PC-3 (cell line): Measurements from ENCODE around the gene KCNIP4. TPM values are rescaled to one million over a fixed set of nuclear protein-coding genes. Genes with fewer than 3 reads are reported as not detected.

Source experiments
- ATAC-seq: fragments of 200-7000 bp; cut with Tn5 transposase; 2 replicates; pipeline ENCODE4 v1.9.1; 2020; ENCODE audit warnings: mild to moderate bottlenecking, moderate library complexity
- BruUV-seq: library from RNA; stranded (reverse); fragments of 400-500 nt; replicated peaks from 2 replicates; lab custom pipeline; 2021; lab: Mats Ljungman, UMichigan
- CTCF ChIA-PET: fragments of 300-600 bp; sonication (Branson Sonifier 250); formaldehyde crosslinking; loops from one replicate; lab custom pipeline; 2022; ENCODE audit warnings: antibody characterized with exemption; lab: Charles Lee
- POLR2A ChIA-PET: fragments of 300-600 bp; sonication (Branson Sonifier 250); formaldehyde crosslinking; loops from one replicate; lab custom pipeline; 2022; ENCODE audit warnings: antibody characterized with exemption; ENCODE audit not compliant: unreplicated experiment; lab: Charles Lee
- DNase-seq: peaks from one replicate; pipeline ENCODE4 v3.0.0-alpha.2; 2015
- H2AFZ ChIP-seq: fragments of 300-600 bp; sonication (generic); 2 replicates; pipeline ENCODE4 v1.6.0; 2016; ENCODE audit warnings: antibody characterized with exemption, low read length
- H3F3A ChIP-seq: fragments of 300-600 bp; sonication (generic); one replicate; pipeline ENCODE4 v1.6.0; 2017; ENCODE audit warnings: antibody characterized with exemption, low read length, control low read depth, mild to moderate bottlenecking; ENCODE audit not compliant: unreplicated experiment
- H3K27ac ChIP-seq: fragments of 300-600 bp; sonication (generic); 2 replicates; pipeline ENCODE4 v1.5.1; 2016; ENCODE audit warnings: mild to moderate bottlenecking, low read length
- H3K27me3 ChIP-seq: fragments of 300-600 bp; sonication (generic); 2 replicates; pipeline ENCODE4 v1.6.1; 2016; ENCODE audit warnings: low read length, mixed read lengths
- H3K36me3 ChIP-seq: fragments of 300-600 bp; sonication (generic); 2 replicates; pipeline ENCODE4 v1.6.1; 2016; ENCODE audit warnings: low read depth, mixed run types, low read length, mixed read lengths
- H3K4me1 ChIP-seq: fragments of 300-600 bp; sonication (generic); 2 replicates; pipeline ENCODE4 v1.5.1; 2016; ENCODE audit warnings: low read length; ENCODE audit not compliant: insufficient read depth
- H3K4me2 ChIP-seq: fragments of 300-600 bp; sonication (generic); 2 replicates; pipeline ENCODE4 v1.6.0; 2016; ENCODE audit warnings: low read length
- H3K4me3 ChIP-seq: fragments of 300-600 bp; sonication (generic); 2 replicates; pipeline ENCODE4 v1.5.1; 2016; ENCODE audit warnings: mild to moderate bottlenecking, low read length, mixed read lengths
- H3K79me2 ChIP-seq: fragments of 300-600 bp; sonication (generic); 2 replicates; pipeline ENCODE4 v1.6.1; 2017; ENCODE audit warnings: low read length, mixed read lengths
- H3K9ac ChIP-seq: fragments of 300-600 bp; sonication (generic); 2 replicates; pipeline ENCODE4 v1.6.0; 2016; ENCODE audit warnings: mild to moderate bottlenecking, low read length
- H3K9me2 ChIP-seq: fragments of 300-600 bp; sonication (generic); replicated peaks from 2 replicates; pipeline ENCODE4 v1.6.1; 2016; ENCODE audit warnings: mixed run types, low read length, mixed read lengths
- H3K9me3 ChIP-seq: fragments of 300-600 bp; sonication (generic); 2 replicates; pipeline ENCODE4 v1.6.1; 2016; ENCODE audit warnings: low read length, mixed read lengths
- H4K20me1 ChIP-seq: fragments of 300-600 bp; sonication (generic); 2 replicates; pipeline ENCODE4 v1.6.1; 2016; ENCODE audit warnings: low read length, mixed read lengths
- EZH2 ChIP-seq: fragments of 300-600 bp; sonication (generic); IDR thresholded peaks from one replicate; pipeline ENCODE4 v1.6.1; 2017; ENCODE audit warnings: antibody characterized with exemption, mild to moderate bottlenecking, low read length; ENCODE audit not compliant: unreplicated experiment
- EZH2phosphoT487 ChIP-seq: fragments of 300-600 bp; sonication (generic); IDR thresholded peaks from 2 replicates; pipeline ENCODE4 v1.6.1; 2018; ENCODE audit warnings: mild to moderate bottlenecking, antibody characterized with exemption, low read length, borderline replicate concordance
- intact Hi-C: fragments of 100-400 bp; cut with micrococcal nuclease; formaldehyde crosslinking; loops from 2 replicates; pipeline ENCODE4 v1.9.0; 2023
- total RNA-seq: library from RNA; depleted of rRNA; stranded (reverse); fragments of >200 nt; gene quantifications from 2 replicates; pipeline ENCODE4 v1.2.3, GENCODE V29; 2014
- TF ChIP-seq, protein P1 (sequence below): fragments of 300-600 bp; sonication (generic); conservative IDR thresholded peaks from 2 replicates; pipeline ENCODE4 v1.5.1; 2017; ENCODE audit warnings: antibody characterized with exemption, low read depth, mild to moderate bottlenecking, low read length

KCNIP4 gene
- total RNA-seq, 1 experiment from 2014 or later: not detected

DNA sequence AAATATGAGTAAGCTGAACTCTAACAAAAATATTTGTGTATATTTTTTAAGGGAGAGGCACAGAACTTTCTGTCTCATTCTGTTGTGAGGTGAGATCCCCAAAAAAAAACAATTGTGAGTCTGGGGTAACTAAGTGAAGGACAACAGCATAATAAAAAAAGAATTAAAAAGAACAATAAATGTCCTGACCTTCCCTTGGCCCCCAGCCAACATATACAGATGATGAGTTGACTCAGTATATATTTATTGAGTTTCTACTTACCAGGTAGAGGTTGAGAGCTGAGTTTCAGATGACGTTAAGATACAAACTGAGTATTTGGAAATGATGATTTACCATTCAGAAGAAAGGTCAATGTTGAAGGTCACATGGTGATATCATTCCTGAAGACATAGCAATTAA lies 239.5 kb downstream of the KCNIP4 start:
- Histone ChIP-seq H2AFZ (no peak overlapping the region), H3K27ac (no peak overlapping the region), H4K20me1 (no peaks in the 10 kb centered on the region), H3K9ac (no peak overlapping the region), H3K36me3 (no peaks in the 10 kb centered on the region), H3K27me3 (peaks cover 14% of the 10 kb centered on the region; the same call in 1 of the 2 replicates), H3F3A (no peaks in the 10 kb centered on the region), H3K4me2 (no peak overlapping the region), H3K9me2 (no peaks in the 10 kb centered on the region), H3K4me3 (no peak overlapping the region), H3K79me2 (no peaks in the 10 kb centered on the region), H3K9me3 (no peaks in the 10 kb centered on the region), H3K4me1 (no peaks in the 10 kb centered on the region)
- intact Hi-C loops: no loop called here
- DNase-seq (no peak), ATAC-seq (no peak)
- ChIA-PET POLR2A (no interaction called here), CTCF (no interaction called here)
- TF ChIP-seq EZH2 (no peak), EZH2phosphoT487 (no peak)
- TF ChIP-seq, protein P1, sequence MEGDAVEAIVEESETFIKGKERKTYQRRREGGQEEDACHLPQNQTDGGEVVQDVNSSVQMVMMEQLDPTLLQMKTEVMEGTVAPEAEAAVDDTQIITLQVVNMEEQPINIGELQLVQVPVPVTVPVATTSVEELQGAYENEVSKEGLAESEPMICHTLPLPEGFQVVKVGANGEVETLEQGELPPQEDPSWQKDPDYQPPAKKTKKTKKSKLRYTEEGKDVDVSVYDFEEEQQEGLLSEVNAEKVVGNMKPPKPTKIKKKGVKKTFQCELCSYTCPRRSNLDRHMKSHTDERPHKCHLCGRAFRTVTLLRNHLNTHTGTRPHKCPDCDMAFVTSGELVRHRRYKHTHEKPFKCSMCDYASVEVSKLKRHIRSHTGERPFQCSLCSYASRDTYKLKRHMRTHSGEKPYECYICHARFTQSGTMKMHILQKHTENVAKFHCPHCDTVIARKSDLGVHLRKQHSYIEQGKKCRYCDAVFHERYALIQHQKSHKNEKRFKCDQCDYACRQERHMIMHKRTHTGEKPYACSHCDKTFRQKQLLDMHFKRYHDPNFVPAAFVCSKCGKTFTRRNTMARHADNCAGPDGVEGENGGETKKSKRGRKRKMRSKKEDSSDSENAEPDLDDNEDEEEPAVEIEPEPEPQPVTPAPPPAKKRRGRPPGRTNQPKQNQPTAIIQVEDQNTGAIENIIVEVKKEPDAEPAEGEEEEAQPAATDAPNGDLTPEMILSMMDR: no peak
- BruUV-seq: no TSS peak

DNA sequence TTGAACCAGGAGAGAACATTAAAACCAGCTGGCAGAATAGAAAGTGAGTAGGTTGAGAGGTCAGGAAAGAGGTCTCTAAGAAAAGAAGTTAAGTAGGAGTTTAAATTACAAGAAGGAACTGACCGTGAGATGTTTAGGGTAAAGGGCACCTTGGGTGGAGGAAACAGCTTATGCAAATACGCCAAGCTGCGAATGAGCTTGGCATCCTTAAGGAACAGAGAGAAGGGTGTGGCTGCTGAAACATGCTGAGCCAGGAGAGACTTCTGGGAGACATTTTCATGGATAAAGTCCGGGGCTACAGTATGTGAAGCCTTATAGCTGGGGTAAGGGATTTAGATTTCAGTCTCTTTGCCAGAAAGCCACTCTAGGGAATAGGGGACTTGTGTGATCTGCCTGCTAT lies 249.1 kb downstream of the KCNIP4 start:
- H3K4me2 ChIP-seq: no peak overlapping the region
- DNase-seq: no peak
- no peak for ATAC-seq
- H3F3A ChIP-seq: no peaks in the 10 kb centered on the region
- H2AFZ ChIP-seq: no peak overlapping the region
- H4K20me1 ChIP-seq: no peaks in the 10 kb centered on the region
- no peaks in the 10 kb centered on the region for H3K9me3 ChIP-seq
- no peak overlapping the region for H3K27ac ChIP-seq
- H3K27me3 ChIP-seq: peaks cover 23% of the 10 kb centered on the region
- ChIA-PET CTCF (no interaction called here), POLR2A (no interaction called here)
- no peaks in the 10 kb centered on the region for H3K36me3 ChIP-seq
- H3K4me3 ChIP-seq: no peak overlapping the region
- H3K79me2 ChIP-seq: no peaks in the 10 kb centered on the region
- H3K9ac ChIP-seq: no peak overlapping the region
- H3K4me1 ChIP-seq: 0 out of 2 replicates have a peak, but pooled peaks cover 8% of the 10 kb centered on the region
- H3K9me2 ChIP-seq: no peaks in the 10 kb centered on the region
- TF ChIP-seq EZH2 (no peak), EZH2phosphoT487 (no peak)
- TF ChIP-seq, protein P1: no peak
- intact Hi-C loops: no loop called here
- no TSS peak for BruUV-seq

DNA sequence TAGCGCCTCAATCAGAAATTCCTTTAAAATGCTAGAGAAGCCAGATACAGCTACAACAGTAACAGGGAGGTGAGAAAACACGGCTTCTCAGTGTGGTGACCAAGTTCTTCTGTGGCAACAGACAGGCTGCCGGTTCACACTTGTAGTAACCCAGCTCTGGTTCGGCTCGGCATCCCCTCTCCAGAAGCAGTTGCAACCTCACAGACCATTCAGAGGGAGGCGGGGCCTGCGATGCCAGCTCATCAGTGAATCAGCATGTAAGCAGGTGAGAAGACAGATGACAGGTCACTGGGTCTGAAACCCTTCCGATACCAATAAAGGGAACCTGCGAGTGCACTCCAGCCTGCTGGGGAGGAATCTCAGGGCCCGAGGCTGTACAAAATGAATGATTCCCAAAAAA lies 251.0 kb downstream of the KCNIP4 start:
- H3K4me3 ChIP-seq: no peak overlapping the region

More for the DNA sequence above, 251.0 kb downstream of the KCNIP4 start:
- ATAC-seq (peak; percentile 55; the same call in 1 of the 2 replicates), DNase-seq (peak; percentile 65)
- BruUV-seq: no TSS peak
- Histone ChIP-seq H3K9ac (no peak overlapping the region), H3K4me2 (peak overlapping the region; percentile 44), H2AFZ (no peak overlapping the region), H3K79me2 (no peaks in the 10 kb centered on the region), H3K4me1 (0 out of 2 replicates have a peak, but pooled peaks cover 8% of the 10 kb centered on the region), H3K27ac (no peak overlapping the region), H3K36me3 (no peaks in the 10 kb centered on the region), H3F3A (no peaks in the 10 kb centered on the region), H3K9me3 (no peaks in the 10 kb centered on the region), H3K9me2 (no peaks in the 10 kb centered on the region), H4K20me1 (no peaks in the 10 kb centered on the region), H3K27me3 (peaks cover 29% of the 10 kb centered on the region)
- TF ChIP-seq, protein P1: no peak
- TF ChIP-seq EZH2 (no peak), EZH2phosphoT487 (no peak)
- POLR2A ChIA-PET: no interaction called here
- intact Hi-C loops: no loop called here
- CTCF ChIA-PET: no interaction called here
